ENCODE measurements around the gene SELENOP.
"Not testable (repeated sequence)": the region's sequence is repeated elsewhere in the genome, so short reads cannot be mapped to it uniquely, and the experiment has no call there.

Gene SELENOP

DNA sequence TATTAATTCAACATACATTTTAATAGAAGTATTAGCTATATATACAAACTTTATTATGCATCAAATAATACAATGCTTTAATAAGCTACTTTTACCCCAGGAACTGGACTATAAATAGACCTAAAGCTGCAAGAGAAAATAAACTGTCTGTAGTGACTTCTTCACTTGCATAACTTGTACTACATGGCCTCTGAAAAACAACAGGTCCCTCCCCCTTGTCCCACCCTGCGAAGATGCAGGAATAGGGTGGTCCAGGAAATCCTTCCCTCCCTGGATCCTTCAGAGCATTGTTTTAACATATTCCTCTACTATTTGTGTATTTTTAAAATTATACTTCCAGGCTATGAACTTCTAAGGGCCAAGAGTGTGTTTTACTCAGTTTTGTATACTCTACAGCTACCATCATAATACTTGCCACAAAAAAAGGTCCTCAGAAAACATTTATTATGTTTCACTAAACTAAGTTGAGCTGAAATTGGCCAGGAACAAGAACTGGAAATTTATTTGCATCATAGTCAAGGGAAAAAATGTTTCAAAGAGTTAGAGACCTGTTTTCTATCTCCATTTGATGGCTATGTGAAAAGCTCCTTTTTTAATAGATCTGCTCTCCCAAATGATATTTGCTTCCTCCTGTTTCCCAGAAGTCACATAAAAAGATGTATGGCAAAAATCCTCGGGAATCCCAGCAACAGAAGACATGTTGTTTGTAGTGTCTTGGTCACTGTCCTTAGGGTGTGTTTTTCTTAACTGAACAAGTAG lies 15.2 kb upstream of the SELENOP start:
- no peak for DNase-seq

DNA sequence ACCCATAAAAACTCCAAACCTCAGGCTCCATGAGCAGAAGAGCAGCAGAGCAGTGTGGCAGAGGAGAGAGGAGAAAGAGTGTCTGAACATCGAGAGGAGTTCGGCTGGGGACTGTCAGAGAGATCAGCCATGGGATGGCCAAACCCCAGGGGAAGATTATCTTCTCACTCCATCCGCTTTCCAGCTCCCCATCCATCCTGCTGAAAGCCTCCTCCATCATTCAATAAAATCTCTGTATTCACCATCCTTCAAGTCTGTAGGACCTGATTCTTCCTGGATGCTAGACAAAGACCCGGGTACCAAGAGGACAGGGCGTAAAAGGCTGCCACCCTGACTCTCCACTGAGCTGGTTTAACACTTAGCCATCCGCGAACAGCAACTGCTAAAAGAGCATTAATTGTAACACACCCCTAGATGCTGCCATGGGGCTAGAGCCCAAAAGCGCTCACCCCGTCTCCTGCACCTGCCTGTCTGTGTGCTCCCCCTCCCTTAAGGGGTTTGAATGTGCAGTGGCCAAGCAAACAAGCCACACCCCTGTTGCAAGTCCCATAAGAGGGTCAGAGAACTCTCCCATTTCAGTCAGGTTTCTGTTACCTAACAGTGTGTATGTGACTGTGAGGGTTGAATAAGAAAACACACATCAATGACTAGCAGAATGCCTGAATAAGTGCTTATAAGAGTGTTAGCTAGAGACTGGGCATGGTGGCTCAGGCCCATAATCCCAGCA lies 13.9 kb upstream of the SELENOP start:
- no peak for DNase-seq

DNA sequence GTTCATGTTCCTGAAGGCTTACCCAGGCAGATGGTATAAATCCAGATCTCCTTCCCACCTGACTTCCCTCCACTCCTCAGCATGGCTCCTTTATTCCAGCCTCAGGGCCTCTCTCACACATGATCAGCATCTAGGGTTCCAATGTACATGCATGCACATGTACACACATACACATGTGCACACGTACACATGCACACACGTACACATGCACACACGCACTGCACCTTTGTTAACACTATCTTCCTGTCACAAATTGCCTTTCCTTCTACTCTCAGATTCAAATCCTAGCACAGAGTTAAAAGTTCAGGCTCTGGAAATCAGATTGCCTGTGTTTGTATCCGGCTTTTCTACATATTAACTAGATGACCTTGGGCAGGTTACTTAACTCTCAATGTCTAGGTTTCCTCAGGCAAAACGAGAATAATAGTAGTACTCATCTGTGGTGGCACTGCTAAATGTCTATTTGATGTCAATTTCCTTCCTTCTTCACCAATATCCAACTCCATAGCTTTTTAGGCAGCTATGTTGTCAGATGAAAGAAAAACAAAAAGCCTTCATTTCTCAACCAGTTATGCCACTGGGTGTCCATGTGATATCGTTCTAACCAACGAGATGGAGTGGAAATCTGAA lies 12.8 kb upstream of the SELENOP start:
- DNase-seq = no peak

DNA sequence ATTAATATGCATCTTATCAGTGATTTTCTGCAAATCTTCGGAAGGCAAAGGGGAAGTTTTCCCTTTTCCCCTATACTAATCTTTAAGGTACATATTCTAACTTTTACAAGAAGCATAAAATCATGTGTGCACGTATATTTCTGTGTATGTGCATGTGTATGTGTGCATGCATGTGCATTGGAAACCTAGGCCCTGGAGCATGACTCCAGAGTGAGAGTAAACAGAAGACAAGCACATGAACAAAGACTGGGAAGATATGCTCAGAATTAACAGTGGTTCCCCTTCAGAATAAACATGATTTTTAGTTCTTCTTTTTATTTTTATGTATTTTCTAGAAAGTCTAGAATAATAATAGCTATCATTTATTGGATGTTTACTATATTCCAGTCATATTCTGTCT lies 10.9 kb upstream of the SELENOP start:
- DNase-seq = no peak

DNA sequence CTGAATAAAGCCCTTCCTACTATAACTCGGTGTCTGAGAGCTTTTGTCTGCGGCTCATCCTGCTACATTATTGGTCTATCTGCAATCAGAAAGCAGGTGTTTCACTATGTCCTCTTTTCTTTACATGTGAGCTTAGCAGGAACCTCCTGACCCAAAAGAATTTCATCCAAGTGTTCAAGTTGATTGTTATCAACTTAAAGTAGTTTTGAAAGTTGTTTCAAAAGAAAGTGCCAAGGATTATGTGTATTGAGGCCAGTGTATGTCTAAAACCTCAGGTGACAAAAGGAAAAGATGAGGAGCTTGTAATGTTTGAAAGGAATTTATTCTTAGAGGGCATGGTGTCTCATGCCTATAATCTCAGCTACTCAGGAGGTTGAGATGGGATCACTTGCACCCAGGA lies 8.1 kb upstream of the SELENOP start:
- DNase-seq = no peak

DNA sequence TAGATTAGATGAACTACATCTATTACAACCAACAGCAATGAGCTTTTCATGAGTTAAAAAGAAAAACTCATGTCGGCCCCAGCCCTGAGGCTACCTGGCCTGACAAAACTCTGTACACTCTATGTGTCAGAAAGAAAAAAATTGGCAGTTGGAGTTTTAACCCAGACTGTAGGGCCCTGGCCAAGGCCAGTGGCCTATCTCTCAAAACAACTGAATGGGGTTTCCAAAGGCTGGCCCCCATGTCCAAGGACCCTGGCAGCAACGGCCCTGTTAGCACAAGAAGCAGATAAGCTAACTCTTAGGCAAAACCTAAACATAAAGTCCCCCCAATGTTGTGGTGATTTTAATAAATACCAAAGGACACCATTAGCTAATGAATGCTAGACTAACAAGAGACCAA lies 4.9 kb upstream of the SELENOP start:
- not testable (repeated sequence) for DNase-seq

DNA sequence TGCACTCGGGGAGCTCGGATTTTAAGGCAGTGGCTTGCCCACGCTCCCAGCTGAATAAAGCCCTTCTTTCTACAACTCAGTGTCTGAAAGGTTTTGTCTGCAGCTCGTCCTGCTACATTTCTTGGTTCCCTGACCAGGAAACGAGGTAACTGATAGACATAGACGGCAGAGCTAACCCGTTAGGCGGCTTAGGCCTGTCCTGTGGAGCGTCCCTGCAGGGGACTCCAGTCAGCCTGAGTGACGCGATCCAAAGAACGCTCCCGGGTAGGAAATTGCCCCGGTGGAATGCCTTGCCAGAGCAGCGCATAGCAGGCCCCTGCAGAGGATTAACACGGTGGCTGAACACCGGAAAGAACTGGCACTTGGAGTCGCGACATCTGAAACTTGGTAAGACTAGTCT lies 1.8 kb upstream of the SELENOP start:
- no peak for DNase-seq

DNA sequence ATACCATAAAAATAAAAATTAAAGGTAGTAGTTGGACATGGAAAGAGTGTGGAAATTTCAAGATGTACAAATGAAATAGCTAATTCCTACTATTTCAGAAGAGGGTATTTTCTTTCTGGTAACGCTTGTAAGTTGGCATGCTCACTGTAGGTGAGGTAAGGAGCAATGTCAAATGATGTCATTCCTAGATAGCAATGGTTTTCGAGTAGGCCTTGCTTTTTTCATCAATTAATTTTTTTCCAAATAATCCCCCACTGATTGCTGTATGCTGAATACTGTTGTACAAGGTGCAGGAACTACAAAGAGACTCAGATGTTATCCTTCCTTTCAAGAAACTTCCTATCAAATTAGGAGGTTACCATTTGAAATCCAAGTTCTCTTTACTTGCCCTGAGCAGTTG lies 928 bp upstream of the SELENOP start:
- no peak for DNase-seq

DNA sequence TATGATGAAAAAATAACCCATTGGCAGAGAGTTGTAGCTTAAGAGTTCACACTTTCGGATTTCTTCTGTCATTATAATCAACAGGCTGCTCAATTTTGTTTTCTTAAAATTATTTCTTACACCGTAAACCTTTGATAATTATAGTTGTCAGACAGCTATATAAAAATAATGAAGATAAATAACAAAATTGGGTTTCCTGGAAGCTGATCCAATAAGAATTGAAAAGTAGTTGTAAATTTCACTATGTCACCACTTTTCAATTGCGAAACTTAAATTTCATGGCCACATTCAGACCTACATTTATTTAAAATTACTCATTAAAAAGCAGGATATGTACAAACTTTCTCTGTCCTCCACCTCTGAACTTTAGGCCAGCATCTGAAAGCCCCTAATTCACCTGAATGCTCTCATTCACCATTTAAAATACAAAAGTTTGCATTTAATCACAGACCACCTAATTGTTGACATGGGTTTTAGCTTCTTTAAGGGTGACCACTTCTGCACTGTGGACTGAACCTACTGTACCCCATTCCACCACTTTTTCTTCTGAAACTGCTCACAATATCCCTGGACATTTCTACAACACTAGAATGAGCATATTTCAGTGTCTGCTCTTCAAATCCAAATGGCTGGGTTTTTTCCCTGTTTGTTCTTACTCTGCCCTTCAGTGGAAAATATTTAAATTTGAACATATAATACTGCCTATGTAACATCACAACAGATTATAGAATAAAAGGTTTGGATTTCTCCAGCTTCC lies 680 bp downstream of the SELENOP start:
- DNase-seq = no peak

DNA sequence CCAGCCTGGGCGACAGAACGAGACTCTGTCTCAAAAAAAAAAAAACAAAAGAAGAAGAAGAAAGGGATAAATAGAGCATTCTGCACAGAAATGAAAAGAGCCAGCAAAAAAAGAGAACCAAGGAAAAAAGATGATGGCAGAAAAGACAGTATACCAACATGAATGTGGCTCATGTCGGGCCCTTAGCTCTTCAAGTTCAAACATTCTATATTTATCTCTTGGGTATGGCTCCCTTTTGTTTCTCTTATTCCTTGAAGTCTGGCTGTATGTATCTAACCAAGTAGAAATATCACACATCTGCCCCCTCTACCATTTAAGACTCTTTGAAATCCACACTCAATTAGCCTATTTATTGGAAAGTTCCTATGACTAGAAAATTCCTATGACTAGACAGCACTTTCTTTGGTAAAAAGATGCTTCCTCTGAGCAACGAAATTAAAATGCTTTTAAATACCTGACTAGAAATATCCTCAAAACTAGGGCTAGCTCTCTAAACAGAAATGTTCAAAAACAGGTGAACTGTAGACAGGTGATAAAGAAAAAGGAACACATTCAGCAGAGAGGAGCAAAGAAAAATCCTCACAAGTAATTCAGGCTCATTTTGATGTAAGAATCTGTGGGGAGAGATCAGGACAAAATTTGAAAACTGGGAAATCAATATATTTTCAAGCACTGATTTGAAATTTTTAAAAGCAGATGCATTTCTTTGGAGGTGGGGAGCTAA lies 2.6 kb downstream of the SELENOP start:
- no peak for DNase-seq

DNA sequence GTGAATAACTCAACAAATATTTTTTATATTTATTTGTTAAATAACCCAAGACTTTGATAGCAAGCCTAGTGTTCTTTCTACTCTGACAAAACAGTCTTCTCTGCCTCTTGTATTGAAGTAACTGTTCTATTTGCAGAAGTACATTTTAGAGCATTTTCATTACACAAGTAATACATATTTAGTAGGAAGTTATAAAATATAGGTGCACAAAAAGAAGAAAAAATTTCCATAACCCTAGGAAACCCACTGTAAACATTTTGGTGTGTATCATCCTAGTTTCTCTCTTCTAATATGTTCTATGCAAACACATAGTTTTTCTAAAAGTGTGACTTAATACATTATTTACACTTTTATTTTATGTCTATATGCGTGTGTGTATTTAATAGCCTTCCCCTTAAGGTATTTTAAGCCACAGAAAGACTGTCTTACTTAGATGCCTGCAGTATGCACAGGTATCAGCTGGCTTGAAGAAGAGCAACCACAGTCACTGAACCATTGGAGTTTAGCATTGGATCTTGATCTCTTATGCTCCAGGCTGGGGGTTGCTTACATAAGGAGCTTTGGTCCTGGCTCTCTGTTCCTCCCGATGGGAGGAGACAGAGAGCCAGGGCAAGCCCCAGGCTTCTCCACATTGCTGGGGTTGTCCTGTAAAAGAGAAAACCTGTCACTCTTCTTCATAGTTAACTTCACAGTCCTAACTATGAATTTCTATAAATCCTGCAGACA lies 3.8 kb downstream of the SELENOP start:
- no peak for DNase-seq

DNA sequence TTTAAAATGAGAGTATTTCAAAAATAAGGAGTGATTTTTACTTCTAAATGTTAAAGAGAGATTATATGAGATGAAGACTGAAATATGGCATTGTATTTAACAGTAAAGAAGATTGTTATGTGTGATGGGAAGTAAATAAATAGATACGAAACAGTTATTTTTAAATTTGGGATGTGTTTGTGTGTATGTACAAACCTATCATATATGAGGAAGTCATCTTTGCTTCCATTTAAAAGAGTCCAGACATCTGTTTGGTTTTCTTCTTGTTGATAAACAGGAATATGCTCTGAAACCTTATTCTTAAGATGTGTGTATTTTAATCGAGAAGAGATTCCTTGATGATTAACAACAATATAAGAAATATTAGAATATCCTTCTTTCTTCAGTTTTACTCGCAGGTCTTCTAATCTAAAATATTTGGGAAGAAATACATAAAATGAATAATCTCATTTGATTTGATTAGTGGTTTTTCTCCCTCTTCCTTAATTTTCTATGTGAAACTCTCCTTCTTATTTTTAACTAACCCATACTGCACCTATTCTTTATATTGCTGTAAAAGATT lies 4.9 kb downstream of the SELENOP start:
- DNase-seq = no peak

DNA sequence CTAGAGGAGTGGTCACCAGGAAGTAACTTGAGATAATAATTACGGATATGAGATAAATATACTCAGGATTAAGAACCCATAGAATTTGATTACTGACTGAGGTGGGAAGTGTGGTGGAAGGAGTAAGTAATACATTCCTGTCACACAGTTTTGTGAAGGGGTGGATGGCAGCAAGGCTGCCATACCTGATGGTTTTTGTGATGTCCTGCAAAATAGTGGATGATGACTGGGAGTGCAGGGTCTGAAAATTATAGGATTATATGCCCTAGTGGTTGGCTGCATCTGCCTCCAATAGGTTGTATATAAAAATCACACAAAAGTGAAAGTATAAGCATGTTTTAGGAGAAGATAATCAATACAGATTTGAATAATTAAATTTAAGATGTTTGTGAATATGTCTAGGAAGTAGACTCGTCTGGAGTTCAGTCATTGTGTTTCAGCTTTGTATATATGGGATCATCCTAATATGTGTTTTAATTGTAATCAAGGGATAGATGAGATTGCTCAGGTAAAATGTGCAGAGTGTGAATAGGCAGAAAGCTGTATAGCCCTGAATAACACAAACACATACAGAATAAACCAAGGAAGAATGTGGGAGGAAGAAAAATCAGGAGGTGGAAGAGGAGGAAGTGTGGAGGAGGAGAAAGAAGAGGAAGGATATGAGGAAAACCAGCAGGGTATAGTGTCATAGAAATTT lies 5.5 kb downstream of the SELENOP start:
- DNase-seq = no peak

DNA sequence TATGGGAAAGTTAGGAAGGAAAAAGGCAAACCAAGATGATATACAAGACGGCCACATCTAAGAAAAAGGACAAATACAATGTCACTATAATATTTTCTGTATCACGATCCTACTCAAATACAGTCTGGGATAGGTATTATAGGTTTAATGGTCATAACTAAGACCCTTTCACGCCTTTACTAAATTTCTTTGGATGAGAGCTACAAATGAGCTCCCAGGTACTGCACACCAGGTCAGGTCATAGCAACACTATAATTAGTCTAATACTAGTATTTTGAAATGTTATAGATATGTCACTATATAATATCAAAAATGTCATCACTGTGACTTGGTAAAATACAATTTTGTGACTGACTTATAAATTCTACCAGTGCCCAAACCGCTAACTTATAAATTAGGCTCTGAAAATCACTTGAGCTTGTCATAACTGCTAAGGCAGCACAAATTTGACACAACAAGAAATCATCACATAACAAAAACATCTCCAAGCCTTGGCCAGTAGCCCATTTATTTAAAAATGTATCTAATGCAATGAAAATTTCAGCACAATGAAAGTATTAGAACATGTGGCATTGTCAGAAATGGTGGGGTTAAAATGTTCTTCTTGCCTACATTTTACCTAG lies 6.9 kb downstream of the SELENOP start:
- no peak for DNase-seq

DNA sequence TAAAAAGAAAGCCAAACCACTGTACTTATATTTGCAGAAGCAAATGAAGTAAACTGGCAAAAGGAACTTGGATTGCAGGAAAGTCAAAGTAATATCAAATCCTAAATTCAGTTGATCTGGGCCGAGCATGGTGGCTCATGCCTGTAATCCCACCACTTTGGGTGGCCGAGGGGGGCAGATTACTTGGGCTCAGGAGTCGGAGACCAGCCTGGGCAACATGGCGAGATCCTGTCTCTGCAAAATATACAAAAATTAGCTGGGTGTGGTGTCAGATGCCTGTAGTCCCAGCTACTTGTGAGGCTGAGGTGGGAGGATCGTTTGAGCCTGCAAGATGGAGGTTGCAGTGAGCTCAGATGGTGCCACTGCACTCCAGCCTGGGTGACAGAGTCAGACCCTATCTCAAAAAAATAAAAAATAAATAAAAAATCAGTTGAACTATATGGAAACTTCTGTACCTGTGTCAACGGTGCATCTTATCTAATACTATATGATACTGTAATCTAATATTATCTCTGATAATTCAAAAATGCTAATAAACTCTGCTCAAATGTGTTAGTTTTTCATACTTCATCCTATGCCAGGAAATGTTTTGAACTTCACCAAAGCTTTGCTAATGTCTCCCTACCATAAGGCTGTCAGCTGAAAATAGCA lies 10.1 kb downstream of the SELENOP start:
- no peak for DNase-seq

DNA sequence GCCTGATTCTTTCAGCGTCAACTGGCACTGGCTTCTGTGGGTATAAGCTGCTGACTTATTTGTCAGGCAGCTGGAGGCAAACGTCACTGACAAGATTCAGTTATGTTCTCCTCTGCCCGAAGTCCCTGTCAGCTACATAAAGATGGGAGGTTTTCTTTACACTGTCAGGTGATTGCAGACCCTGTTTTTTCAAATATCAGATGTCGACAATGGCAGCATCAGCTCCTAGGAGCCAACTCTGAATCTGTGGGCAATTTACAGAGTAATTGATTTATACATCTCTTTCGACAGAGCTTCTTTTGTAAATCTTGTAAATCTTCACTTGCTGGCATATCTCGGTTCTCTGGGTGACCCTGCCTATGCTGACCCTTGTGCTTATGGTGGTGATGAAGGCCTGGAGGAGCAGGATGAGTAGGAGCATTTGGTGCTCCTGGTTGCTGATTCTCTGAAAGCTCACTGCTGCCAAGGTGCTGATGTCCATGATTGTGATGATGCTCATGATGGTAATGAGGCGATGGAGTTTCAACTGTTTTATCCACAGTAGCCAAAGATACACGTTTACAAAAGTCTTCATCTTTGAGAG lies 10.9 kb downstream of the SELENOP start:
- DNase-seq = no peak

DNA sequence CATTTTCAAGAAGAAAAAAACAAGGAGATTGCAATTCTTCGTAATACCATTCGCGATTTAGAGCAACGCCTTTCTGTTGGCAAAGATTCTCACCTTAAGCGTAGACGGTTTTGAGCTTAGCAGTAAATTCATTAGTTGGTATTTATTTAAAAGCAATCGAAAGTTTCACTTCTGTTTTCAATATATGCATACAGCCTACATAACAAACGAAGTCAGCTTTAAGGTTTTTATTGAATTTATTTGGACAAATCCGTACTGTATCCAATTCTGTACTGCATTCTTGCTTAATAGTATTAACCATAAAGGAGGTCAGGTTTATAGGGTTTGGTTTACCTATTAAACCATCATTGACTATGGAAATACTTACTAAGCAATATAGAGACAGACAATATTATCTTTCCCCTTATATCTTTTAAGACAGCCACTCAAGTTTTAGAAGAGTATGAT lies 12.0 kb downstream of the SELENOP start:
- DNase-seq = no peak

DNA sequence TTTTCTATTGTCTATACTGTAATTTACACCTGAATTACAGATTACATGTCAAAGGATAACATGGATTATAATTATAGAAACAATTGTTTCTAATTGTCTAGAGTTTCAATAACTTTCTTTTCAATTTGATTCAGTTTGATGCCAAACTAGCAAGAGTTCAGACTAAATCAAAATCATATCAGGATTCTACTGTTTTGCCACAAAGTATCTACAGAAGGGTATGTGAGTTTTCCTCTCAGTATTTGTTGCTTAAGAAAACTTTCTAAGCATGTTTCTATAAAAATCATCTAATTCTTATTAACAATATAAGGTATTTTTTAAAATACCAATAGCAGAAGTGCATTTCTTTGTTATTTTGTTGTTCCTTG lies 12.5 kb downstream of the SELENOP start:
- DNase-seq = no peak

Data from cerebellar nuclear complex (tissue), 1 donor.